HepG2 (cell line): Measurements from ENCODE around the gene TEX19. TPM values are rescaled to one million over a fixed set of nuclear protein-coding genes. Genes with fewer than 3 reads are reported as not detected.
A peak's percentile ranks its signal among the peaks of the same experiment; 100 is the strongest.

Experiments
- CHD2 ChIP-seq: IDR thresholded peaks from 2 replicates; pipeline ENCODE4 v1.6.1; 2011; ENCODE audit warnings: low read depth, low read length, improper control_type of control experiment
- FOXP1 ChIP-seq, 2 experiments: fragments of 450-650 bp in 1 of 2; IDR thresholded peaks; 2 replicates each; pipeline ENCODE4 v1.6.1; 2017 to 2018; ENCODE audit warnings: antibody characterized with exemption in 1 of 2
- KDM2A ChIP-seq: sonication (generic); formaldehyde crosslinking; IDR thresholded peaks from 2 replicates; pipeline ENCODE4 v1.4.0; 2020; ENCODE audit warnings: low read depth, missing genetic modification reagents, borderline replicate concordance
- KLF16 ChIP-seq, 2 experiments: sonication (generic) in 1 of 2; formaldehyde crosslinking in 1 of 2; IDR thresholded peaks; 2 replicates each; pipeline versions ENCODE4 v1.6.1 to v1.8.0; 2016 to 2023; ENCODE audit warnings: missing genetic modification reagents in 2 of 2, missing compliant biosample characterization in 1 of 2
- KMT2A ChIP-seq: sonication (generic); formaldehyde crosslinking; IDR thresholded peaks from 2 replicates; pipeline ENCODE4 v1.4.0; 2020; ENCODE audit warnings: missing genetic modification reagents
- NR2C2 ChIP-seq: sonication (generic); formaldehyde crosslinking; IDR thresholded peaks from 2 replicates; pipeline ENCODE4 v1.4.0; 2020; ENCODE audit warnings: missing genetic modification reagents, mild to moderate bottlenecking, moderate library complexity, borderline replicate concordance
- POLR2G ChIP-seq: fragments of 200-400 bp; formaldehyde crosslinking; IDR thresholded peaks from 2 replicates; pipeline ENCODE4 v1.6.1; 2018; ENCODE audit warnings: mild to moderate bottlenecking, low read depth, low read length, moderate library complexity
- RBM39 ChIP-seq: fragments of 200-400 bp; formaldehyde crosslinking; IDR thresholded peaks from one replicate; pipeline ENCODE4 v1.6.1; 2018; ENCODE audit warnings: antibody characterized with exemption, mild to moderate bottlenecking, low read depth, low read length; ENCODE audit not compliant: poor library complexity, severe bottlenecking
- RFX5 ChIP-seq: IDR thresholded peaks from 2 replicates; pipeline ENCODE4 v1.6.1; 2011; ENCODE audit warnings: low read depth, low read length, improper control_type of control experiment
- TAF1 ChIP-seq: sonication (generic); formaldehyde crosslinking; IDR thresholded peaks from 2 replicates; pipeline ENCODE4 v1.4.0; 2020; ENCODE audit warnings: missing genetic modification reagents
- ZNF772 ChIP-seq: sonication (generic); formaldehyde crosslinking; IDR thresholded peaks from 2 replicates; pipeline ENCODE4 v1.5.0; 2020; ENCODE audit warnings: mild to moderate bottlenecking, missing genetic modification reagents
- polyA plus RNA-seq, 8 experiments: library from polyadenylated mRNA; depleted of rRNA in 3 of 8; stranded (reverse) in 7 of 8; unstranded in 1 of 8; fragments of >200 nt; fragmentation: Illumina TruSeq in 4 of 8; extraction: Trizol in 4 of 8; gene quantifications; 2 replicates each; pipeline versions ENCODE4 v1.2.1 to v1.2.3, GENCODE V29; 2011 to 2016; ENCODE audit warnings: low read depth in 4 of 8, missing spikeins in 1 of 8, mixed read lengths in 1 of 8; ENCODE audit not compliant: insufficient read depth in 1 of 8
- total RNA-seq, 5 experiments: library from RNA; depleted of rRNA; stranded (reverse); fragments of >200 nt; fragmentation: Illumina TruSeq; extraction: Trizol; gene quantifications; 2 replicates each; pipeline ENCODE4 v1.2.3, GENCODE V29; 2016; ENCODE audit warnings: low read depth in 1 of 5
- TF ChIP-seq, protein P1 (sequence below): sonication (generic); formaldehyde crosslinking; IDR thresholded peaks from 2 replicates; pipeline ENCODE4 v1.4.0; 2020; ENCODE audit warnings: missing genetic modification reagents
- TF ChIP-seq, protein P2 (sequence below): sonication (generic); formaldehyde crosslinking; IDR thresholded peaks from 2 replicates; pipeline ENCODE4 v1.4.0; 2020; ENCODE audit warnings: missing genetic modification reagents
- TF ChIP-seq, protein P3 (sequence below): fragments of 450-650 bp; IDR thresholded peaks from 2 replicates; pipeline ENCODE4 v1.6.1; 2016
- TF ChIP-seq, protein P4 (sequence below): sonication (generic); formaldehyde crosslinking; IDR thresholded peaks from 2 replicates; pipeline ENCODE4 v1.5.1; 2020; ENCODE audit warnings: mild to moderate bottlenecking, missing genetic modification reagents, moderate library complexity

Gene TEX19
- total and polyA plus RNA-seq, 2 of the 13 experiments (the other 11 are each of a cell fraction or from before 2014, with no cell fraction given), result 1.3 to 6.0 TPM

DNA sequence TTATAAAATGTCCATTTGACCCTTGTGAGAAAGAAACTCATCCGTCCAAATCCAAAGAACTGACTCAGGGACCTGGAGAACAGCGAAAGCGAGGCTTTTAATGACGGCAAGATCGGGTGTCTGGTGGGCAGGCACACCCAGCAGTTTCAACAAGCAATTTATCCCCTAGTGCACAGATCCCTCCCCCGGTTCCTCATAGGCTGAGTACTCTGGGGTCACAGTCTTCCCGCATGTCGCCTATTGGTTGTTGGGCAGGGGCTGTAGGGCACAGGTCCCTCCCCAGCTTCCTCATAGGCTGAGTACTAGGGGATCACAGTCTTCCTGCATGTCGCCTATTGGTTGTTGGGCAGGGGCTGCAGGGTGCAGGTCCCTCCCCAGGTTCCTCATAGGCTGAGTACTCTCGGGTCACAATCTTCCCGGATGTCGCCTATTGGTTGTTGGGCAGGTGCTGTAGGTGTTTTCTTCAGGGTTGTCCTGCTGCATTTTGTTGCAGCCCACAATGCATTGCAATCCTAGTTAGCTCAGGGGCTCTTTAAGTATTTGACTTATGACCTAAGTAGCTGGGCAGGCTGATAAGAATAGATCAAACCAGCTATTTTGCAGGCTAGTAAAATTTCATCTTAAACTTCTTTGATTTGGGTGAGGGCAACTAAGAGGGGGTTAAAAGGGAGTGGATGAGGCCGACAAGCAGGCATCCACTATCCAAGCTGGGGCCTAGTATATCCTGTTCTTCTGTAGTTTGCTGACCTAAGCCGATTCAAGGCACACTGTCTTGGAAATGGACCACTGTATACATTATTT is 8.9 kb downstream of the TEX19 start (continued):
- TF ChIP-seq, protein P1, sequence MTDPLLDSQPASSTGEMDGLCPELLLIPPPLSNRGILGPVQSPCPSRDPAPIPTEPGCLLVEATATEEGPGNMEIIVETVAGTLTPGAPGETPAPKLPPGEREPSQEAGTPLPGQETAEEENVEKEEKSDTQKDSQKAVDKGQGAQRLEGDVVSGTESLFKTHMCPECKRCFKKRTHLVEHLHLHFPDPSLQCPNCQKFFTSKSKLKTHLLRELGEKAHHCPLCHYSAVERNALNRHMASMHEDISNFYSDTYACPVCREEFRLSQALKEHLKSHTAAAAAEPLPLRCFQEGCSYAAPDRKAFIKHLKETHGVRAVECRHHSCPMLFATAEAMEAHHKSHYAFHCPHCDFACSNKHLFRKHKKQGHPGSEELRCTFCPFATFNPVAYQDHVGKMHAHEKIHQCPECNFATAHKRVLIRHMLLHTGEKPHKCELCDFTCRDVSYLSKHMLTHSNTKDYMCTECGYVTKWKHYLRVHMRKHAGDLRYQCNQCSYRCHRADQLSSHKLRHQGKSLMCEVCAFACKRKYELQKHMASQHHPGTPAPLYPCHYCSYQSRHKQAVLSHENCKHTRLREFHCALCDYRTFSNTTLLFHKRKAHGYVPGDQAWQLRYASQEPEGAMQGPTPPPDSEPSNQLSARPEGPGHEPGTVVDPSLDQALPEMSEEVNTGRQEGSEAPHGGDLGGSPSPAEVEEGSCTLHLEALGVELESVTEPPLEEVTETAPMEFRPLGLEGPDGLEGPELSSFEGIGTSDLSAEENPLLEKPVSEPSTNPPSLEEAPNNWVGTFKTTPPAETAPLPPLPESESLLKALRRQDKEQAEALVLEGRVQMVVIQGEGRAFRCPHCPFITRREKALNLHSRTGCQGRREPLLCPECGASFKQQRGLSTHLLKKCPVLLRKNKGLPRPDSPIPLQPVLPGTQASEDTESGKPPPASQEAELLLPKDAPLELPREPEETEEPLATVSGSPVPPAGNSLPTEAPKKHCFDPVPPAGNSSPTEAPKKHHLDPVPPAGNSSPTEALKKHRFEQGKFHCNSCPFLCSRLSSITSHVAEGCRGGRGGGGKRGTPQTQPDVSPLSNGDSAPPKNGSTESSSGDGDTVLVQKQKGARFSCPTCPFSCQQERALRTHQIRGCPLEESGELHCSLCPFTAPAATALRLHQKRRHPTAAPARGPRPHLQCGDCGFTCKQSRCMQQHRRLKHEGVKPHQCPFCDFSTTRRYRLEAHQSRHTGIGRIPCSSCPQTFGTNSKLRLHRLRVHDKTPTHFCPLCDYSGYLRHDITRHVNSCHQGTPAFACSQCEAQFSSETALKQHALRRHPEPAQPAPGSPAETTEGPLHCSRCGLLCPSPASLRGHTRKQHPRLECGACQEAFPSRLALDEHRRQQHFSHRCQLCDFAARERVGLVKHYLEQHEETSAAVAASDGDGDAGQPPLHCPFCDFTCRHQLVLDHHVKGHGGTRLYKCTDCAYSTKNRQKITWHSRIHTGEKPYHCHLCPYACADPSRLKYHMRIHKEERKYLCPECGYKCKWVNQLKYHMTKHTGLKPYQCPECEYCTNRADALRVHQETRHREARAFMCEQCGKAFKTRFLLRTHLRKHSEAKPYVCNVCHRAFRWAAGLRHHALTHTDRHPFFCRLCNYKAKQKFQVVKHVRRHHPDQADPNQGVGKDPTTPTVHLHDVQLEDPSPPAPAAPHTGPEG (CRISPR knock-in tag), result no peak
- TF ChIP-seq TAF1 (CRISPR knock-in tag), result peak; percentile 70
- TF ChIP-seq, protein P2, sequence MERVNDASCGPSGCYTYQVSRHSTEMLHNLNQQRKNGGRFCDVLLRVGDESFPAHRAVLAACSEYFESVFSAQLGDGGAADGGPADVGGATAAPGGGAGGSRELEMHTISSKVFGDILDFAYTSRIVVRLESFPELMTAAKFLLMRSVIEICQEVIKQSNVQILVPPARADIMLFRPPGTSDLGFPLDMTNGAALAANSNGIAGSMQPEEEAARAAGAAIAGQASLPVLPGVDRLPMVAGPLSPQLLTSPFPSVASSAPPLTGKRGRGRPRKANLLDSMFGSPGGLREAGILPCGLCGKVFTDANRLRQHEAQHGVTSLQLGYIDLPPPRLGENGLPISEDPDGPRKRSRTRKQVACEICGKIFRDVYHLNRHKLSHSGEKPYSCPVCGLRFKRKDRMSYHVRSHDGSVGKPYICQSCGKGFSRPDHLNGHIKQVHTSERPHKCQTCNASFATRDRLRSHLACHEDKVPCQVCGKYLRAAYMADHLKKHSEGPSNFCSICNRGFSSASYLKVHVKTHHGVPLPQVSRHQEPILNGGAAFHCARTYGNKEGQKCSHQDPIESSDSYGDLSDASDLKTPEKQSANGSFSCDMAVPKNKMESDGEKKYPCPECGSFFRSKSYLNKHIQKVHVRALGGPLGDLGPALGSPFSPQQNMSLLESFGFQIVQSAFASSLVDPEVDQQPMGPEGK, result peak; percentile 12; the same call in 1 of the 2 replicates
- 0 out of 4 replicates have a peak, but pooled peaks of 1 of the 2 experiments have one; percentile 44 for TF ChIP-seq KLF16 (CRISPR knock-in tag; IDR thresholded peaks at IDR 0.05)
- TF ChIP-seq KDM2A (CRISPR knock-in tag), result peak; percentile 28; the same call in 1 of the 2 replicates
- TF ChIP-seq FOXP1 (IDR thresholded peaks at IDR 0.05), result no peak
- TF ChIP-seq FOXP1 (CRISPR knock-in tag; IDR thresholded peaks at IDR 0.05), result 0 out of 2 replicates have a peak, but pooled peaks have one; percentile 42
- peak; percentile 50; the same call in 1 of the 2 replicates for TF ChIP-seq ZNF772
- TF ChIP-seq, protein P3, sequence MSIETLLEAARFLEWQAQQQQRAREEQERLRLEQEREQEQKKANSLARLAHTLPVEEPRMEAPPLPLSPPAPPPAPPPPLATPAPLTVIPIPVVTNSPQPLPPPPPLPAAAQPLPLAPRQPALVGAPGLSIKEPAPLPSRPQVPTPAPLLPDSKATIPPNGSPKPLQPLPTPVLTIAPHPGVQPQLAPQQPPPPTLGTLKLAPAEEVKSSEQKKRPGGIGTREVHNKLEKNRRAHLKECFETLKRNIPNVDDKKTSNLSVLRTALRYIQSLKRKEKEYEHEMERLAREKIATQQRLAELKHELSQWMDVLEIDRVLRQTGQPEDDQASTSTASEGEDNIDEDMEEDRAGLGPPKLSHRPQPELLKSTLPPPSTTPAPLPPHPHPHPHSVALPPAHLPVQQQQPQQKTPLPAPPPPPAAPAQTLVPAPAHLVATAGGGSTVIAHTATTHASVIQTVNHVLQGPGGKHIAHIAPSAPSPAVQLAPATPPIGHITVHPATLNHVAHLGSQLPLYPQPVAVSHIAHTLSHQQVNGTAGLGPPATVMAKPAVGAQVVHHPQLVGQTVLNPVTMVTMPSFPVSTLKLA, result peak; percentile 7; the same call in 1 of the 2 replicates
- TF ChIP-seq CHD2, result peak; percentile 65; the same call in 1 of the 2 replicates
- peak; percentile 98 for TF ChIP-seq NR2C2 (CRISPR knock-in tag)
- TF ChIP-seq KMT2A (CRISPR knock-in tag), result peak; percentile 49; the same call in 1 of the 2 replicates
- TF ChIP-seq POLR2G, result peak; percentile 88
- TF ChIP-seq, protein P4, sequence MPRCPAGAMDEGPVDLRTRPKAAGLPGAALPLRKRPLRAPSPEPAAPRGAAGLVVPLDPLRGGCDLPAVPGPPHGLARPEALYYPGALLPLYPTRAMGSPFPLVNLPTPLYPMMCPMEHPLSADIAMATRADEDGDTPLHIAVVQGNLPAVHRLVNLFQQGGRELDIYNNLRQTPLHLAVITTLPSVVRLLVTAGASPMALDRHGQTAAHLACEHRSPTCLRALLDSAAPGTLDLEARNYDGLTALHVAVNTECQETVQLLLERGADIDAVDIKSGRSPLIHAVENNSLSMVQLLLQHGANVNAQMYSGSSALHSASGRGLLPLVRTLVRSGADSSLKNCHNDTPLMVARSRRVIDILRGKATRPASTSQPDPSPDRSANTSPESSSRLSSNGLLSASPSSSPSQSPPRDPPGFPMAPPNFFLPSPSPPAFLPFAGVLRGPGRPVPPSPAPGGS (CRISPR knock-in tag), result no peak
- no peak for TF ChIP-seq RBM39
- peak; percentile 93 for TF ChIP-seq RFX5
